ENCODE measurements around the gene ACTG1. TPM values are rescaled to one million over a fixed set of nuclear protein-coding genes. Genes with fewer than 3 reads are reported as not detected.

Gene ACTG1
- total and polyA plus RNA-seq, 2 of the 13 experiments (the other 11 are each of a cell fraction or from before 2014, with no cell fraction given), result 973 to 1,138 TPM

- no peak for TF ChIP-seq ZNF280D (CRISPR knock-in tag; IDR thresholded peaks at IDR 0.05)
- no peak for TF ChIP-seq TARDBP (CRISPR knock-in tag; IDR thresholded peaks at IDR 0.05)
- no peak for TF ChIP-seq HNF1A (IDR thresholded peaks at IDR 0.05; ENCODE audit: low read depth)
- no peak for TF ChIP-seq HNF1A (CRISPR knock-in tag; IDR thresholded peaks at IDR 0.05; ENCODE audit: borderline replicate concordance)
- TF ChIP-seq KLF15 (CRISPR knock-in tag; IDR thresholded peaks at IDR 0.05; ENCODE audit: borderline replicate concordance), result no peak; the same call in 1 of the 2 replicates
- no peak for TF ChIP-seq YY1 (IDR thresholded peaks at IDR 0.05; ENCODE audit: insufficient read depth, insufficient replicate concordance, low read depth, low read length)
- no peak for TF ChIP-seq SMARCC2 (IDR thresholded peaks at IDR 0.05)
- TF ChIP-seq ARID5B (CRISPR knock-in tag; IDR thresholded peaks at IDR 0.05), result 0 out of 2 replicates have a peak, but pooled peaks have one; percentile 1
- TF ChIP-seq ZNF607 (CRISPR knock-in tag; IDR thresholded peaks at IDR 0.05; ENCODE audit: borderline replicate concordance), result no peak
- TF ChIP-seq MTA3 (CRISPR knock-in tag; IDR thresholded peaks at IDR 0.05), result no peak
- TF ChIP-seq ZNF543 (CRISPR knock-in tag; IDR thresholded peaks at IDR 0.05), result 0 out of 2 replicates have a peak, but pooled peaks have one; percentile 40
- TF ChIP-seq NFRKB (IDR thresholded peaks at IDR 0.05), result no peak
- TF ChIP-seq ZNF512 (CRISPR knock-in tag; IDR thresholded peaks at IDR 0.05), result no peak
- TF ChIP-seq MTA1 (CRISPR knock-in tag; IDR thresholded peaks at IDR 0.05; ENCODE audit: borderline replicate concordance), result 0 out of 2 replicates have a peak, but pooled peaks have one; percentile 5
Measured at GRCh38 chr17:81511804-81512561, 616 bp downstream of the ACTG1 start (continued).
